AG09319 (cell line): ENCODE results near the gene AK3.

Experiments
- DNase-seq: peaks from one replicate; pipeline ENCODE4 v3.0.0-alpha.2; 2010; ENCODE audit warnings: low read depth; ENCODE audit errors: extremely low read depth
- TF ChIP-seq, protein P1 (sequence below): IDR thresholded peaks from 2 replicates; pipeline ENCODE4 v1.5.1; 2011; ENCODE audit warnings: low read depth, mild to moderate bottlenecking, inconsistent platforms, low read length, moderate library complexity

The AK3 gene

DNA sequence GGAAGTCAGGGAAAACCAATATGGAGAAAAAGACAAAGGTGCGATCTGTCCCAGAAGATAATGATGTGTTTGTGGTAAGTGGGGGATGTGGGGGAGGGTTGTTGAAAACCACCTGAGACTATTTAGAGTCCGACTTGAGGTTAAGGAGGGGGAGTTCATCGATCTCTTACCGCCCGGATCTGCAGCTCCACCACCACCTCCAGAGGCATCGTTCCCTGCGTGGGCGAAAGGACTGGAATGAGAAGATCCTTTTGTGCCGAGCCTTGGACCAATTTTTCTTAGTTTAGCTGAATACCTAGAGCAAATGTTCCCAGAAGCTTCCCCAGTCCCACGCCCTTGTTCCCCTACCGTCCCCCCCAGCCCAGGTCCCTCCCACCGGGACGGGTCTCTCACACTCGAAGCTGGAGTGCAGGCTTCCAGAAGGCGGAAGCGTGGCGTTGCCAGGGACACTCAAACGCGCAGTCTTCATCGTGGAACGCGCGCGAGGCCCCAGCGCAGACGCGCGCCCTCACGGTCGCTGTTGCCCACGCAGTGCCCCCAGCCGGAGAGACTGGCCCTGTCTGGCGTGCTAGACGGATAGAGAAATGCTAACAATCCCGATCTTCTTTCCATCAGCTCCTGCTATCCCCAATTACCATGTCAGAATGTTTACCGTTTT lies 74.8 kb downstream of the AK3 start, which contains the start of gene SPATA6L:
Gene SPATA6L (minus strand): TSS at position 439 of the 658 bp plus-strand sequence. CDS start 230 bp downstream, at position 209.
- no peak for DNase-seq
- TF ChIP-seq, protein P1, sequence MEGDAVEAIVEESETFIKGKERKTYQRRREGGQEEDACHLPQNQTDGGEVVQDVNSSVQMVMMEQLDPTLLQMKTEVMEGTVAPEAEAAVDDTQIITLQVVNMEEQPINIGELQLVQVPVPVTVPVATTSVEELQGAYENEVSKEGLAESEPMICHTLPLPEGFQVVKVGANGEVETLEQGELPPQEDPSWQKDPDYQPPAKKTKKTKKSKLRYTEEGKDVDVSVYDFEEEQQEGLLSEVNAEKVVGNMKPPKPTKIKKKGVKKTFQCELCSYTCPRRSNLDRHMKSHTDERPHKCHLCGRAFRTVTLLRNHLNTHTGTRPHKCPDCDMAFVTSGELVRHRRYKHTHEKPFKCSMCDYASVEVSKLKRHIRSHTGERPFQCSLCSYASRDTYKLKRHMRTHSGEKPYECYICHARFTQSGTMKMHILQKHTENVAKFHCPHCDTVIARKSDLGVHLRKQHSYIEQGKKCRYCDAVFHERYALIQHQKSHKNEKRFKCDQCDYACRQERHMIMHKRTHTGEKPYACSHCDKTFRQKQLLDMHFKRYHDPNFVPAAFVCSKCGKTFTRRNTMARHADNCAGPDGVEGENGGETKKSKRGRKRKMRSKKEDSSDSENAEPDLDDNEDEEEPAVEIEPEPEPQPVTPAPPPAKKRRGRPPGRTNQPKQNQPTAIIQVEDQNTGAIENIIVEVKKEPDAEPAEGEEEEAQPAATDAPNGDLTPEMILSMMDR: peak; percentile 12

DNA sequence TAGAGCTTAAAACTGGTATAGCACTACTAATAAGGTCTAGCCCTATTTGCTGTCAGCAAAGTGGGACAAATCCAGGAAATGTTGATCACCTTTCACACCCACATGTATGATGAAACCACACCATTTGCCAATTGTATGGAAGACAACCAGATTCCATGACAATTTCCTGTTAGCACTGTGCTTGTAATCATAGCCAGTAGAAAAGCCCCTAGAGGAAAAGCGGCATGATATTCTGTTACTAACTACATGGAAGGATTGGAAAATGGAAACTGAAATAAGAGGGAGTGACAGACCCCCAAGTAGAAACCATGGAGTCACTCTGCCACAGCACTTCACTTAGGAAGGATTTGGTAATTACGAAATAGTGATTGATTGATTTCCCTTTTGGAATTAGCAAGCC lies 75.6 kb downstream of the AK3 start:
- DNase-seq: no peak
- TF ChIP-seq, protein P1: no peak

DNA sequence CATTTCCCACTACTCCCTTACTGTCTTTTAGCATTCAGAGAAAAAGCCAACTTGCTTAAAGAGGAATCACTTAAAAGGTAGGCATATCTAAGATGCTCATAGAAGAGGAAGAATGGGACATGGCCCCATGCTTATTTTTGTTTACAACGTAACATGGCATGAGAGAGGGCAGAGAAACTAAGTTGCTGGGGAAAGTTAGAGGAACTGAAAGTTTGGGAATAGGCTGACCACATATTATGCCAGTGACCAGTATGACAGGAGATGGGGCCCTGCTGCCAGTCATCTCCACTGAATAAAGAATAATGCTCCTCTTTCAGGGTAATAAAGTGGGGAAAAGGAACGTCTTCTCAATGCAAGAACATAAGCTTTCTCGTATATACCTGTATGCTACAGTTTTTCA lies 77.0 kb downstream of the AK3 start:
- TF ChIP-seq, protein P1: no peak
- DNase-seq: no peak

DNA sequence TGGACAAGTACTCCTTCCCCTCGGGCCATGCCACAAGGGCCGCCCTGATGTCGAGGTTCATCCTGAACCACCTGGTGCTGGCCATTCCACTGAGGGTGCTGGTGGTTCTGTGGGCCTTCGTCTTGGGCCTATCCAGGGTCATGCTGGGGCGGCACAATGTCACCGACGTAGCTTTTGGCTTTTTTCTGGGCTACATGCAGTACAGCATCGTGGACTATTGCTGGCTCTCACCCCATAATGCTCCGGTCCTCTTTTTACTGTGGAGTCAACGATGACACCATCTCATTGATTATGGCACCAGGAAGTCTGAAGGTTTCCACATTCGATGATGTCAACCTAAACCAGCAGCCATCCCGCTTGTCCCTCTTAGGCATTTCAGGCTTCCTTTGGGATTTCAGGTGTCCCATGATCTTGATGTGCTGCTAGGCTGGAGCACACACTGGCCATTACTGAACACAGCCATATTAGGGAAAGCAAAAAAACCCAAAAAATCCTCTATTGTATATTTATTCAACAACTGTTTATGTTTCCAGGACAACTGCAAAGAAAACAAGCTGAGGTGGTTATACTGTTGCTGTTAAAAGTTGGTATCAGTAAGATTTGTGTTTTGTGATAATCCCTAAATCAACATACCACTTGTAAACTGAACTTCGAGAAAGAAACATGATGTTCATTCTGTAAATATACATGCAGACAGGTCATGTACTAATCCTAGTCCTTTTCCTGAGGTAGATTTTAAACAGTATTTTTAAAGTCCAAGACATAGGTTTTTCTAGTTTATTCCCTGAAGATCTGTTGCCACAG lies 77.8 kb downstream of the AK3 start:
- DNase-seq: no peak
- TF ChIP-seq, protein P1: no peak

DNA sequence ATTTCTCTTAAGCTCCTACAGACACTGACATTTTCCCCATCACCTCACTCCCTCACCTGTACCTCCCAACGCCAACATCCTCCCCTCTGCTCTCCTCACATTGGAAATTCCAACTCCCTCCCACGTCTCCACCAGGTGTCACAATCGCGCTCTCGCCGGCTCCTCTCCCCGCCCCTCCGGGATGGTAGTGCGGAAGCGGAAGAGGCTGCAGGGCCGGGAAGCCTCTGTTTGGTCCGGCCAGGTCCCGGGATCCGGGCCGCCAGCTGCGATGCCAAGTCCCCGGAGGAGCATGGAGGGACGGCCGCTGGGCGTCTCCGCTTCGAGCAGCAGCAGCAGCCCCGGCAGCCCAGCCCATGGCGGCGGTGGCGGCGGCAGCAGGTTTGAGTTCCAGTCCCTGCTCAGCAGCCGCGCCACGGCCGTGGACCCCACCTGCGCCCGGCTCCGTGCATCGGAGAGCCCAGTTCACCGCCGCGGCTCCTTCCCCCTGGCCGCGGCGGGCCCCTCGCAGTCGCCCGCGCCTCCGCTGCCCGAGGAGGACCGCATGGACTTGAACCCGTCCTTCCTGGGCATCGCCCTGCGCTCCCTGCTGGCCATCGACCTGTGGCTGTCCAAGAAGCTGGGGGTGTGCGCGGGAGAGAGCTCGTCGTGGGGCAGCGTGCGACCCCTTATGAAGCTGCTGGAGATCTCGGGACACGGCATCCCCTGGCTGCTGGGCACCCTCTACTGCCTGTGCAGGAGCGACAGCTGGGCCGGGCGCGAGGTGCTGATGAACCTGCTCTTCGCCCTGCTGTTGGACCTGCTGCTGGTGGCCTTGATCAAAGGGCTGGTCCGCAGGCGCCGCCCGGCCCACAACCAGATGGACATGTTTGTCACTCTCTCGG lies 78.7 kb downstream of the AK3 start, which contains the start of gene PLPP6:
Gene PLPP6 (plus strand): TSS at position 187 of the 881 bp plus-strand sequence. CDS start 82 bp downstream, at position 269.
- peak; percentile 52 for DNase-seq
- TF ChIP-seq, protein P1: peak; percentile 66

DNA sequence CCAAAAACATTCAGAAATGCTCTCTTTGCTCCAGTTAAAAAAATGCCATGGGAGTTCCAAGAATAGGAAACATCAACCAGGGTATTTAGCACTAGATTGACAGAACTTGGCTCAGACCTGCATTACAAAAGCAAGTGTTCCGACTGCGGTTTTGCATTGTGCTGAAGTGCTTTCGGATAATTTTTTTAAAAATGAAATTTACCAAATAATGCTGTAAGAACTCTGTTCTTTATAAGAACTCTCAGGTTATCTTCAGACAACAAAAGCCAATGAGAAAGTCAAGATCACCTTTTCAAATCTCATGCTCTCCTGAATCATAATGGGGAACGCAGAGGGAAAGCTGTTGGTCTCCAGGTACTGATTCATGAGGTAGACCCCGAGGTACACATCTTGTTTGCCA lies 79.4 kb downstream of the AK3 start:
- TF ChIP-seq, protein P1: no peak
- DNase-seq: no peak
